NCI-H69 (cell line): ENCODE measurements around the gene TRMT1L.

Experiments used
- DNase-seq: peaks from one replicate; lab custom pipeline; 2025; lab: John Stamatoyannopoulos, UW

The TRMT1L gene

GRCh38 chr1:185129708-185130107, 27.0 kb downstream of the TRMT1L start:
- DNase-seq = no peak

DNA sequence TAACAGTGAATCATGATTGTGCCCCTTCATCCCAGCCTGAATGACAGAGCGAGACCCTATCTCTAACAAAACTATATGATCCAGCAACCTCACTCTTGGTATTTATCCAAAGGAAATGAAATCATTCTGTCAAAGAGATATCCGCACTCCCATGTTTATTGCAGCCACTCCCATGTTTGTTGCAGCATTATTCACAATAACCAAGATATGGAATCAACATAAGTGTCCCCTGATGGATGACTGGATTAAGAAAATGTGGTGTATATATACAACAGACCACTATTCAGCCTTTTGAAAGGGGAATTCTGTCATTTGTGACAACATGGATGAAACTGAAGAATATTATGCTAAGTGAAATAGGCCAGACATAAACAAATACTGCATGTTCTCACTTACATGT, 44.4 kb downstream of the TRMT1L start:
- no peak for DNase-seq

GRCh38 chr1:185111873-185112272, 44.9 kb downstream of the TRMT1L start:
- DNase-seq = no peak

DNA sequence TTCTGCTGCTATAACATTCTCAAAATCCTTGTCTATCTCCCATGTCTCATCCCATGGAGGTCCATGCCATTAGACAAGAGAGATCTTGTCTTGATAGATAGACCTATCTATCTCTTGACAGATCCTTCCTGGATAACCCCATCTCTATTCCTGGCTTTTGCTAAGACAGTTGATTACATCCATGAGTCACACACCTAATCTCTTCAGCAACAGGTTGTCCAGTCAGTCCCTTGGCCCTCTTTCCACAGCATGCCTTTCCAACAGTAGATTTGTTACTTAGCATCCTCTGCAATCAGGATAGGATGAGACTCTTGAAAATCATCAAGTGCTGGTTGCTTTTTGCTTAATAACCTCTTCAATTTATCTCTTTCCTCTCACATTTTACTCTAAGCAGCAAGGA, 46.6 kb downstream of the TRMT1L start:
- no peak for DNase-seq

- peak; percentile 10 for DNase-seq
Measured at GRCh38 chr1:185108321-185108720, 48.4 kb downstream of the TRMT1L start.

- DNase-seq = no peak
Measured at GRCh38 chr1:185105121-185105520, 51.6 kb downstream of the TRMT1L start.

- DNase-seq = no peak
Measured at GRCh38 chr1:185104083-185104482, 52.7 kb downstream of the TRMT1L start.

GRCh38 chr1:185096531-185096930, 60.2 kb downstream of the TRMT1L start:
- no peak for DNase-seq

DNA sequence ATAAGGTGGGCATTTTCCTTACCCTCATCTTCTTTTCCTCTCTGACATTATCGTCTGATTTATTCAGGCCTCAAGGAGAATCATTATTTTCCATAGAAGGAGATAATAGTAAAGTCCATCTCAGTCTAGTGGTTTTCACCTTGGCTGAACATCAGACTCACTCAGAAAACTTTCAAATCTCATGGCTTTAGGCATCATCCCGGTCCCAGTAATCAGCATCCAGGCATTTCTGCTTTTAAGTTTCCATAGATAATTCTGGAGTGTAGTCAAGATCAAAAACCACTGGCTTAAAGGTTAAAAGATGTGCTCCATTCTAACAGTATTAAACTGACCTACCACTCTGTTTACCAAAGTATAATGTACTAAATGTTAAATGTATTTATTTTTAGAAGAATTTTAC, 62.0 kb downstream of the TRMT1L start:
- no peak for DNase-seq

GRCh38 chr1:185091480-185091879, 65.3 kb downstream of the TRMT1L start:
- no peak for DNase-seq

DNA sequence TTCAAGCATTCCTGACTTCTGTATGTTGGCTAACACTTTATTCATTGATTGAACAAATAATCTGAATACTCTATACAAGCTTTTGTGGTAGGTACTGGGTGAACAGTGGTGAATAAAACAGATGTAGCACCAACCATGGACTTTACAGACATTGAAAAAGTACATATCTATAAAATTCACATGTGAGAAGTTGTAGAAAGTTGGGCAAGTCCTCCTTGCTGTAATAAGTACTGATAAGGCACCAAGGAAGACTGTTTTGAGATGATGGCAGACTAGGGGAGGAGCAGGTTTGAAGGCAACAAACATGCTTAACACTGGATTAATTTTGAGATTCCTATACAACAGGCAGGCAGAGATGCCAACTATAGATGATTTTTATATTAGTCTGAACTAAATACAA, 69.0 kb downstream of the TRMT1L start:
- DNase-seq = no peak

GRCh38 chr1:185087101-185087500, 69.7 kb downstream of the TRMT1L start:
- DNase-seq = no peak

- DNase-seq = no peak
Measured at GRCh38 chr1:185083818-185084217, 72.9 kb downstream of the TRMT1L start.

GRCh38 chr1:185080422-185080821, 76.3 kb downstream of the TRMT1L start:
- DNase-seq = no peak

DNA sequence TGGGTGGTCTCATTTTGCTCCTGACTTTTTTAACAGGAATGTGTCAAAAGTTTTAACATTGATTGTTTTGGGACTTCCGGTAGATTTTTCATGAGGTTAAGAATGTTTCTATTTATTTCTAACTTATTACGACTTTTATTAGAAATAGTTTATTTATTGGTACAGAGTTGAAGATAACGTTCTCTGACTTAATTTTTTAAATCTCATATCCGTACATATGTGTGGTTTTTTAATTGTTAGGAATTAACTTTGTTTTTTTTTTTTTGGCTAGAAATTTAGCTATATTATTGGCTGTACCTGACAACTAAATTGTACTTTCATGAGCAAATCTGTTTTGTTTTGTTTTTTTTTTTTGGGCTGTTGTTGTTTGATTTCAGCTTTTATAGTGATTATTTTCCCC, 79.4 kb downstream of the TRMT1L start:
- no peak for DNase-seq

DNA sequence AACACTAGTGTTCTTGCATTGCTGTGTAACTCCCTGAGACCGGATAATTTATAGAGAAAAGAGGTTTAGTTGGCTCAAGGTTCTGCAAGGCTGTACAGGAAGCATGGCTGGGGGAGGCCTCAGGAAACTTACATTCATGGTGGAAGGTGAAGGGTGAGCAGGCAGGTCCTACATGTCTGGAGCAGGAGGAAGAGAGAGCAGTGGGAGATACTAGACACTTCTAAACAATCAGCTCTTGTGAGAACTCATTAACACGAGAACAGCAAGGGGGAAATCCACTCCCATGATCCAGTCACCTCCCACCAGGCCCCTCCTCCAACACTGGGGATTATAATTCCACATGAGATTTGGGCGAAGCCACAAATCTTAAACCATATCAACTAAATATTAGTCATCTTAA, 81.3 kb downstream of the TRMT1L start:
- DNase-seq = no peak

GRCh38 chr1:185074307-185074706, 82.4 kb downstream of the TRMT1L start:
- no peak for DNase-seq

DNA sequence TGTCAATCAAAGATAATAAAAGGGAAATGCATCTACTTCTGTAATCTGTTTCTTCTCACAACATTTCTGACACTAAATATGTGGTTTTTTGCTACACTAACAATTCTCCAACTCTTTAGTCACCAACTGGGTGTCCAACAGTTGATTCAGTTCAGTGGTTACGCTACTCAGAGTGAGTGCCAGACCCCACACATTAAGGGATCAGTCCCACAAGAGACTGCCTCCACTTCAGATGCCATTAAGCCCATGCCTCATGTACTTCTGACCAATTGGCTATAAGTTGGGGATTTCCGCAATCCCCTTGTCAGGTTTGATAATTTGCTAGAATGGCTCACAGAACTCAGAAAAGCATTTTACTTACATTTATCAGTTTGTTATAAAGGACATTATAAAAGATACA, 83.0 kb downstream of the TRMT1L start:
- DNase-seq = no peak

GRCh38 chr1:185070051-185070450, 86.7 kb downstream of the TRMT1L start:
- DNase-seq = no peak

DNA sequence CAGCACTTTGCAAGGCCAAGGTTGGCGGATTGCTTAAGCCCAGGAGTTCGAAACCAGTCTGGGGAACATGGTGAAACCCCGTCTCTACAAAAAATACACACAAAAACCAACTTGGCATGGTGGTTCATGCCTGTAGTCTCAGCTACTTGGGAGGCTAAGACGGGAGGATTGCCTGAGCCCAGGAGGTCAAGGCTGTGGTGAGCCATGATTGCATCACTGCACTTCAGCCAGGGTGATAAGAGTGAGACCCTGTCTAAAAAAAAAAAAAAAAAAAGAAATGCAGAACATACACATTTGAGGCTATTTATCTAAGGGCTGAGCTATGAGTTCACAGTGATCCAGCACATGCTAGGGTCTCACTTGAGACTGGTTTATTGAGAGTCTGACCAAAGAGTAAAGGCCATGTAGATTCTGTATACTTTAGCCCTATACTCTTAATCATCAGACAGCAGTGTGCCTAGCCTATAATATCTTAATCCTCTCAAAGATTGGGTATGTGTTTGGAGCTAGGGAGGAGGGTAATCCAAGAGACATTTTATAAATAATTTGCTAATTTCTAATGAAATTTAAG, 87.5 kb downstream of the TRMT1L start:
- no peak for DNase-seq

DNA sequence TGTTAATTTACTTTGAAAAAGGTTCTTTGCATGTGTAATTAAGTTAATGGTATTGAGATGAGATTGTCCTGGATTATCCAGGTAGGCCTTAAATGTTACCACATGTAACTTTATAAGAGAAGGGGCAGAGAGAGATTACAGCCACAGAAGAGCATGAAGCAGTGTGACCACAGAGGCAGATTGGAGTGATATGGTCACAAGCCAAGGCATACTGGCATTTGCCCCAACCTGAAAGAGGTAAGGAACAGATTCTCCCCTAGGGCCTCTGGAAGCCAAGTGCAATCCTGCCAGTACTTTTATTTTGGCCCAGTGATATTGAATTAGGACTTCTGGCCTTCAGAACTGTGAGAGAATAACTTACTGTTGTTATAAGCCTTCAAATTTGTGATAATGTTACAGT, 88.4 kb downstream of the TRMT1L start:
- no peak for DNase-seq
